WTC11 (cell line): ENCODE data around the gene MAPK11. TPM values are rescaled to one million over a fixed set of nuclear protein-coding genes. Genes with fewer than 3 reads are reported as not detected.

Experiments
- ATAC-seq: fragments of 200-7000 bp; cut with Tn5 transposase; 2 replicates; pipeline ENCODE4 v1.10.0; 2021; ENCODE audit warnings: mild to moderate bottlenecking, moderate library complexity
- CTCF ChIA-PET: fragments of 300-600 bp; sonication (Branson Sonifier 250); formaldehyde crosslinking; loops from one replicate; lab custom pipeline; 2021; ENCODE audit warnings: antibody characterized with exemption; lab: Charles Lee
- POLR2A ChIA-PET: fragments of 350-600 bp; sonication (Branson Sonifier 250); formaldehyde crosslinking; loops from one replicate; lab custom pipeline; 2021; ENCODE audit warnings: antibody characterized with exemption; lab: Charles Lee
- DNase-seq: peaks from one replicate; pipeline ENCODE4 v3.0.0; 2021; ENCODE audit warnings: low spot score
- H3K27ac Mint-ChIP-seq: 2 replicates; pipeline ENCODE4 v1.8.0; 2021; ENCODE audit warnings: mixed read lengths
- H3K27me3 Mint-ChIP-seq: 2 replicates; pipeline ENCODE4 v1.8.0; 2021; ENCODE audit warnings: low read depth, mild to moderate bottlenecking, moderate library complexity, mixed read lengths
- H3K36me3 Mint-ChIP-seq: 2 replicates; pipeline ENCODE4 v1.8.0; 2021; ENCODE audit warnings: mixed read lengths
- H3K4me1 Mint-ChIP-seq: 2 replicates; pipeline ENCODE4 v1.8.0; 2022; ENCODE audit warnings: mixed read lengths
- H3K4me3 Mint-ChIP-seq: 2 replicates; pipeline ENCODE4 v1.8.0; 2021; ENCODE audit warnings: mild to moderate bottlenecking, moderate library complexity, mixed read lengths
- H3K9me3 Mint-ChIP-seq: 2 replicates; pipeline ENCODE4 v1.8.0; 2021; ENCODE audit warnings: mixed read lengths
- GABPB1 ChIP-seq: sonication (generic); formaldehyde crosslinking; IDR thresholded peaks from 2 replicates; pipeline ENCODE4 v1.8.1; 2023; ENCODE audit warnings: mild to moderate bottlenecking, missing genetic modification reagents
- HMGA2 ChIP-seq: fragments of 250-450 bp; sonication (Bioruptor Pico); IDR thresholded peaks from 2 replicates; pipeline ENCODE4 v1.4.0; 2021; ENCODE audit warnings: mild to moderate bottlenecking, moderate library complexity
- JAZF1 ChIP-seq: fragments of 250-450 bp; sonication (Bioruptor Pico); IDR thresholded peaks from 2 replicates; pipeline ENCODE4 v1.9.0; 2021; ENCODE audit warnings: moderate library complexity, mild to moderate bottlenecking, inconsistent platforms
- MXD4 ChIP-seq: fragments of 250-450 bp; sonication (Bioruptor Pico); IDR thresholded peaks from 2 replicates; pipeline ENCODE4 v1.8.0; 2021; ENCODE audit warnings: mild to moderate bottlenecking, moderate library complexity, borderline replicate concordance
- NR1H2 ChIP-seq: sonication (generic); formaldehyde crosslinking; IDR thresholded peaks from 2 replicates; pipeline ENCODE4 v1.9.0; 2021; ENCODE audit warnings: mild to moderate bottlenecking, moderate library complexity, missing genetic modification reagents
- SMAD3 ChIP-seq: sonication (generic); formaldehyde crosslinking; IDR thresholded peaks from 2 replicates; pipeline ENCODE4 v1.8.0; 2022; ENCODE audit warnings: missing genetic modification reagents, mild to moderate bottlenecking, borderline replicate concordance
- ZNF263 ChIP-seq: sonication (generic); formaldehyde crosslinking; IDR thresholded peaks from 2 replicates; pipeline ENCODE4 v1.8.1; 2022; ENCODE audit warnings: low read depth, mild to moderate bottlenecking, moderate library complexity, missing genetic modification reagents
- ZNF396 ChIP-seq: fragments of 250-450 bp; sonication (Bioruptor Pico); IDR thresholded peaks from 2 replicates; pipeline ENCODE4 v1.8.0; 2021; ENCODE audit warnings: mild to moderate bottlenecking, moderate library complexity, borderline replicate concordance
- ZNF416 ChIP-seq: fragments of 250-450 bp; sonication (Bioruptor Pico); IDR thresholded peaks from 2 replicates; pipeline ENCODE4 v1.9.0; 2021; ENCODE audit warnings: mild to moderate bottlenecking, inconsistent platforms
- total RNA-seq: library from RNA; stranded (reverse); gene quantifications from 3 replicates; pipeline ENCODE4 v1.2.3, GENCODE V29; 2021
- TF ChIP-seq, protein P1 (sequence below): sonication (generic); formaldehyde crosslinking; IDR thresholded peaks from 2 replicates; pipeline ENCODE4 v1.8.1; 2023; ENCODE audit warnings: mild to moderate bottlenecking, missing genetic modification reagents
- TF ChIP-seq, protein P2 (sequence below): sonication (generic); formaldehyde crosslinking; IDR thresholded peaks from 2 replicates; pipeline ENCODE4 v1.8.1; 2022; ENCODE audit warnings: mild to moderate bottlenecking, moderate library complexity, missing genetic modification reagents
- TF ChIP-seq, protein P3 (sequence below): sonication (generic); formaldehyde crosslinking; IDR thresholded peaks from 2 replicates; pipeline ENCODE4 v1.8.1; 2023; ENCODE audit warnings: mild to moderate bottlenecking, moderate library complexity, missing genetic modification reagents
- TF ChIP-seq, protein P4 (sequence below): sonication (generic); formaldehyde crosslinking; IDR thresholded peaks from 2 replicates; pipeline ENCODE4 v1.8.0; 2023; ENCODE audit warnings: missing genetic modification reagents
- TF ChIP-seq, protein P5 (sequence below): sonication (generic); formaldehyde crosslinking; IDR thresholded peaks from 2 replicates; pipeline ENCODE4 v1.8.1; 2022; ENCODE audit warnings: low read depth, missing genetic modification reagents, borderline replicate concordance
- TF ChIP-seq, protein P6 (sequence below): sonication (generic); formaldehyde crosslinking; IDR thresholded peaks from 2 replicates; pipeline ENCODE4 v1.8.0; 2022; ENCODE audit warnings: mild to moderate bottlenecking, missing genetic modification reagents
- TF ChIP-seq, protein P7 (sequence below): sonication (generic); formaldehyde crosslinking; conservative IDR thresholded peaks from 2 replicates; pipeline ENCODE4 v1.8.1; 2022; ENCODE audit warnings: mild to moderate bottlenecking, missing genetic modification reagents

The MAPK11 gene
- total RNA-seq, 1 experiment from 2014 or later, result 2.3 TPM

DNA sequence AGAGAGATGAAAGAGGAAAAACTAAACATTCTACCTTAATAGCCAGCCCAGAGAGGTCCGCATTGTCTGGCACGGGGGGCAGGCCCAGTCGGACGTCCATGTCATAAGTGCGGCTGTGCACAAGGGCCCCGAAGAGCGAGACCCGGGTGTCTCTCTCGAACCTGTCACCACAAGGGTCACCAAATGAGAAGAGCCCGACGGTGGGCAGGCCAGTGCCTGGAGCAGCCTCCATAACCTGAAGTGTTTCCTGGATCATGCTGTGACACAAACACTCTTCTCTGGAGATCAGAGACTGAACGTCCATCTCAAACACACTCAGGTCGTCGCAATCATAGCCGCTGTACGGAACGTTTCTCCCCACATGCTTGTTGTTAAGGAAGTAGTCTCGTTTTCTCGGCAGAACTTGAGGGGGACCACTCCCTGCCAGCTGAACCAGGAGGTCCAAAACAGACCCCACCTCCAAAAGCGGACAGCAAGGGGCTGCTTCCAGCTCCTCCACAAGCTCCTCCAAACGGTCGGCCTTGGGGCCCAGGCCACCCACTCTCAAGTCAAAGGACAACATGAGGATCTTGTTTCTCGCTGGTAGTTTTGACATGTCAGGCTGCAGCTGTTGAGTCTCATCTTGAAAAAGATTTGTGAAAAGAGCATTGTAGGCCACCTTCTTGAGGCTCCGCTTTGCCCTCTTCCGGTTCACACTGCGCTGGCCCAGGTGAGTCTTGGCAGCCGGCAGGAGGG, 26.3 kb downstream of the MAPK11 start:
- H3K27me3 Mint-ChIP-seq, result no peaks in the 10 kb centered on the region
- POLR2A ChIA-PET, result no interaction called here
- CTCF ChIA-PET, result interaction anchor here (0.7 to 1.1 kb wide), 6 partner anchors 9 to 97 kb away, joined by 3 to 5 read pairs (median 3); partner anchors contain the start of gene PLXNB2
- H3K27ac Mint-ChIP-seq, result peak overlapping the region; percentile 99; the same call in 1 of the 2 replicates
- H3K9me3 Mint-ChIP-seq, result no peaks in the 10 kb centered on the region
- peaks cover 16% of the 10 kb centered on the region for H3K4me1 Mint-ChIP-seq
- peak overlapping the region; percentile 99 for H3K4me3 Mint-ChIP-seq
- no peak; the same call in 1 of the 2 replicates for ATAC-seq
- DNase-seq, result no peak
- TF ChIP-seq ZNF263 (CRISPR knock-in tag), result no peak
- TF ChIP-seq NR1H2 (CRISPR knock-in tag), result no peak
- no peak for TF ChIP-seq ZNF396 (CRISPR knock-in tag)
- 0 out of 2 replicates have a peak, but pooled peaks cover 2% of the 10 kb centered on the region for H3K36me3 Mint-ChIP-seq

DNA sequence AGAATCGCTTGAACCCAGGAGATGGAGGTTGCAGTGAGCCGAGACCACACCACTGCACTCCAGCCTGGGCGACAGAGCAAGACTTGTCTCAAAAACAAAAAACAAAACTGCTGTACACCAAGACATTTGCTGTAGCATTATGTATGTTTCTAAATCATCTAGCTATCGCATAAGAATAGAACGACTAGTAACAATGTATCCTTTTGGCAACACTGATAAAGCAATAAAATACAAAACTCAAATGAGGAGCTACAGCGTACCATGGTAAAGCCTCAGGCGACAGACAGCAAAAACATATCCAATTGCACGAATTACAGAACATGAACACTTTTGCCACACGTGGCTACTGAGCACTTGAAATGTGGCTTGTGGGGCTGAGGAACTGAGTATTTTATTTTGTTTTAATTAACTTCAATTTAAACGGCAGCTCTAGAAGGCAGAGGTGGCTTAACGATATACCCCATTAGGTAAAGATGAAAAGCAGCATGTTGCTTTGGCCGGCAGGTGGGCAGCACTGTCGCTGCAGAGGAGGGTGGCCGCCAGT, 27.7 kb downstream of the MAPK11 start:
- Mint-ChIP-seq H3K9me3 (no peaks in the 10 kb centered on the region), H3K4me3 (peak overlapping the region; percentile 99), H3K27ac (no peak overlapping the region), H3K36me3 (0 out of 2 replicates have a peak, but pooled peaks cover 2% of the 10 kb centered on the region), H3K27me3 (no peaks in the 10 kb centered on the region), H3K4me1 (peaks cover 16% of the 10 kb centered on the region)
- ChIA-PET POLR2A (interaction anchor here (0.6 to 0.7 kb wide), 2 partner anchors 52 to 269 kb away, joined by 3 to 5 read pairs; no protein-coding TSS in a partner anchor), CTCF (interaction anchor here (1.1 kb wide), 2 partner anchors 8 to 10 kb away, joined by 3 to 8 read pairs; partner anchors contain the start of gene HDAC10)
- DNase-seq, result no peak
- TF ChIP-seq HMGA2 (CRISPR knock-in tag) (no peak), JAZF1 (no peak), GABPB1 (no peak), MXD4 (CRISPR knock-in tag) (no peak), ZNF416 (CRISPR knock-in tag) (no peak), SMAD3 (no peak)
- TF ChIP-seq, protein P1, sequence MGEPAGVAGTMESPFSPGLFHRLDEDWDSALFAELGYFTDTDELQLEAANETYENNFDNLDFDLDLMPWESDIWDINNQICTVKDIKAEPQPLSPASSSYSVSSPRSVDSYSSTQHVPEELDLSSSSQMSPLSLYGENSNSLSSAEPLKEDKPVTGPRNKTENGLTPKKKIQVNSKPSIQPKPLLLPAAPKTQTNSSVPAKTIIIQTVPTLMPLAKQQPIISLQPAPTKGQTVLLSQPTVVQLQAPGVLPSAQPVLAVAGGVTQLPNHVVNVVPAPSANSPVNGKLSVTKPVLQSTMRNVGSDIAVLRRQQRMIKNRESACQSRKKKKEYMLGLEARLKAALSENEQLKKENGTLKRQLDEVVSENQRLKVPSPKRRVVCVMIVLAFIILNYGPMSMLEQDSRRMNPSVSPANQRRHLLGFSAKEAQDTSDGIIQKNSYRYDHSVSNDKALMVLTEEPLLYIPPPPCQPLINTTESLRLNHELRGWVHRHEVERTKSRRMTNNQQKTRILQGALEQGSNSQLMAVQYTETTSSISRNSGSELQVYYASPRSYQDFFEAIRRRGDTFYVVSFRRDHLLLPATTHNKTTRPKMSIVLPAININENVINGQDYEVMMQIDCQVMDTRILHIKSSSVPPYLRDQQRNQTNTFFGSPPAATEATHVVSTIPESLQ (CRISPR knock-in tag), result no peak
- TF ChIP-seq, protein P2, sequence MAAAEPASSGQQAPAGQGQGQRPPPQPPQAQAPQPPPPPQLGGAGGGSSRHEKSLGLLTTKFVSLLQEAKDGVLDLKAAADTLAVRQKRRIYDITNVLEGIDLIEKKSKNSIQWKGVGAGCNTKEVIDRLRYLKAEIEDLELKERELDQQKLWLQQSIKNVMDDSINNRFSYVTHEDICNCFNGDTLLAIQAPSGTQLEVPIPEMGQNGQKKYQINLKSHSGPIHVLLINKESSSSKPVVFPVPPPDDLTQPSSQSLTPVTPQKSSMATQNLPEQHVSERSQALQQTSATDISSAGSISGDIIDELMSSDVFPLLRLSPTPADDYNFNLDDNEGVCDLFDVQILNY (CRISPR knock-in tag), result no peak
- TF ChIP-seq, protein P3, sequence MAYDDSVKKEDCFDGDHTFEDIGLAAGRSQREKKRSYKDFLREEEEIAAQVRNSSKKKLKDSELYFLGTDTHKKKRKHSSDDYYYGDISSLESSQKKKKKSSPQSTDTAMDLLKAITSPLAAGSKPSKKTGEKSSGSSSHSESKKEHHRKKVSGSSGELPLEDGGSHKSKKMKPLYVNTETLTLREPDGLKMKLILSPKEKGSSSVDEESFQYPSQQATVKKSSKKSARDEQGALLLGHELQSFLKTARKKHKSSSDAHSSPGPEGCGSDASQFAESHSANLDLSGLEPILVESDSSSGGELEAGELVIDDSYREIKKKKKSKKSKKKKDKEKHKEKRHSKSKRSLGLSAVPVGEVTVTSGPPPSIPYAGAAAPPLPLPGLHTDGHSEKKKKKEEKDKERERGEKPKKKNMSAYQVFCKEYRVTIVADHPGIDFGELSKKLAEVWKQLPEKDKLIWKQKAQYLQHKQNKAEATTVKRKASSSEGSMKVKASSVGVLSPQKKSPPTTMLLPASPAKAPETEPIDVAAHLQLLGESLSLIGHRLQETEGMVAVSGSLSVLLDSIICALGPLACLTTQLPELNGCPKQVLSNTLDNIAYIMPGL (CRISPR knock-in tag), result no peak
- TF ChIP-seq, protein P4, sequence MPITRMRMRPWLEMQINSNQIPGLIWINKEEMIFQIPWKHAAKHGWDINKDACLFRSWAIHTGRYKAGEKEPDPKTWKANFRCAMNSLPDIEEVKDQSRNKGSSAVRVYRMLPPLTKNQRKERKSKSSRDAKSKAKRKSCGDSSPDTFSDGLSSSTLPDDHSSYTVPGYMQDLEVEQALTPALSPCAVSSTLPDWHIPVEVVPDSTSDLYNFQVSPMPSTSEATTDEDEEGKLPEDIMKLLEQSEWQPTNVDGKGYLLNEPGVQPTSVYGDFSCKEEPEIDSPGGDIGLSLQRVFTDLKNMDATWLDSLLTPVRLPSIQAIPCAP (CRISPR knock-in tag), result no peak
- TF ChIP-seq, protein P5, sequence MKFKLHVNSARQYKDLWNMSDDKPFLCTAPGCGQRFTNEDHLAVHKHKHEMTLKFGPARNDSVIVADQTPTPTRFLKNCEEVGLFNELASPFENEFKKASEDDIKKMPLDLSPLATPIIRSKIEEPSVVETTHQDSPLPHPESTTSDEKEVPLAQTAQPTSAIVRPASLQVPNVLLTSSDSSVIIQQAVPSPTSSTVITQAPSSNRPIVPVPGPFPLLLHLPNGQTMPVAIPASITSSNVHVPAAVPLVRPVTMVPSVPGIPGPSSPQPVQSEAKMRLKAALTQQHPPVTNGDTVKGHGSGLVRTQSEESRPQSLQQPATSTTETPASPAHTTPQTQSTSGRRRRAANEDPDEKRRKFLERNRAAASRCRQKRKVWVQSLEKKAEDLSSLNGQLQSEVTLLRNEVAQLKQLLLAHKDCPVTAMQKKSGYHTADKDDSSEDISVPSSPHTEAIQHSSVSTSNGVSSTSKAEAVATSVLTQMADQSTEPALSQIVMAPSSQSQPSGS (CRISPR knock-in tag), result no peak
- TF ChIP-seq, protein P6, sequence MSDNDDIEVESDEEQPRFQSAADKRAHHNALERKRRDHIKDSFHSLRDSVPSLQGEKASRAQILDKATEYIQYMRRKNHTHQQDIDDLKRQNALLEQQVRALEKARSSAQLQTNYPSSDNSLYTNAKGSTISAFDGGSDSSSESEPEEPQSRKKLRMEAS (CRISPR knock-in tag), result no peak
- TF ChIP-seq, protein P7, sequence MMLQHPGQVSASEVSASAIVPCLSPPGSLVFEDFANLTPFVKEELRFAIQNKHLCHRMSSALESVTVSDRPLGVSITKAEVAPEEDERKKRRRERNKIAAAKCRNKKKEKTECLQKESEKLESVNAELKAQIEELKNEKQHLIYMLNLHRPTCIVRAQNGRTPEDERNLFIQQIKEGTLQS (CRISPR knock-in tag), result no peak
- ATAC-seq, result no peak
